ENCODE results near the gene ALPG. TPM values are rescaled to one million over a fixed set of nuclear protein-coding genes. Genes with fewer than 3 reads are reported as not detected.

The ALPG gene
- total and polyA plus RNA-seq, 2 of the 13 experiments (the other 11 are each of a cell fraction or from before 2014, with no cell fraction given): not detected

GRCh38 chr2:232402518-232402917 is 4.1 kb upstream of the ALPG start:
- Histone ChIP-seq H3K27me3 (ENCODE audit: control insufficient read depth in 1 of 2, insufficient read depth in 2 of 2, low read length in 2 of 2) (peaks cover 0 to 10% of the 10 kb centered on the region in 2 experiments; a peak in 4 of 5 replicates), H4K20me1 (ENCODE audit: insufficient read depth, low read length) (no peaks in the 10 kb centered on the region), H3K9ac (ENCODE audit: insufficient read depth, low read depth, low read length) (no peak overlapping the region), H3K4me2 (ENCODE audit: low read depth, low read length) (no peak overlapping the region), H2AFZ (ENCODE audit: low read length) (no peak overlapping the region), H3K4me3 (replicated peaks in 1 of 3; ENCODE audit: insufficient read depth in 1 of 3, low read depth in 2 of 3, low read length in 3 of 3) (no peak overlapping the region), H3K27ac (ENCODE audit: extremely low read length, insufficient read depth, low read length) (no peak overlapping the region), H3K36me3 (replicated peaks in 1 of 2; ENCODE audit: control insufficient read depth in 1 of 2, insufficient read depth in 2 of 2, low read length in 2 of 2) (no peaks in the 10 kb centered on the region), H3K9me3 (ENCODE audit: low read length) (no peaks in the 10 kb centered on the region), H3K4me1 (ENCODE audit: insufficient read depth, low read length) (peaks cover 7% of the 10 kb centered on the region), H3K79me2 (ENCODE audit: insufficient read depth, low read length) (no peaks in the 10 kb centered on the region)
- TF ChIP-seq, protein P1, sequence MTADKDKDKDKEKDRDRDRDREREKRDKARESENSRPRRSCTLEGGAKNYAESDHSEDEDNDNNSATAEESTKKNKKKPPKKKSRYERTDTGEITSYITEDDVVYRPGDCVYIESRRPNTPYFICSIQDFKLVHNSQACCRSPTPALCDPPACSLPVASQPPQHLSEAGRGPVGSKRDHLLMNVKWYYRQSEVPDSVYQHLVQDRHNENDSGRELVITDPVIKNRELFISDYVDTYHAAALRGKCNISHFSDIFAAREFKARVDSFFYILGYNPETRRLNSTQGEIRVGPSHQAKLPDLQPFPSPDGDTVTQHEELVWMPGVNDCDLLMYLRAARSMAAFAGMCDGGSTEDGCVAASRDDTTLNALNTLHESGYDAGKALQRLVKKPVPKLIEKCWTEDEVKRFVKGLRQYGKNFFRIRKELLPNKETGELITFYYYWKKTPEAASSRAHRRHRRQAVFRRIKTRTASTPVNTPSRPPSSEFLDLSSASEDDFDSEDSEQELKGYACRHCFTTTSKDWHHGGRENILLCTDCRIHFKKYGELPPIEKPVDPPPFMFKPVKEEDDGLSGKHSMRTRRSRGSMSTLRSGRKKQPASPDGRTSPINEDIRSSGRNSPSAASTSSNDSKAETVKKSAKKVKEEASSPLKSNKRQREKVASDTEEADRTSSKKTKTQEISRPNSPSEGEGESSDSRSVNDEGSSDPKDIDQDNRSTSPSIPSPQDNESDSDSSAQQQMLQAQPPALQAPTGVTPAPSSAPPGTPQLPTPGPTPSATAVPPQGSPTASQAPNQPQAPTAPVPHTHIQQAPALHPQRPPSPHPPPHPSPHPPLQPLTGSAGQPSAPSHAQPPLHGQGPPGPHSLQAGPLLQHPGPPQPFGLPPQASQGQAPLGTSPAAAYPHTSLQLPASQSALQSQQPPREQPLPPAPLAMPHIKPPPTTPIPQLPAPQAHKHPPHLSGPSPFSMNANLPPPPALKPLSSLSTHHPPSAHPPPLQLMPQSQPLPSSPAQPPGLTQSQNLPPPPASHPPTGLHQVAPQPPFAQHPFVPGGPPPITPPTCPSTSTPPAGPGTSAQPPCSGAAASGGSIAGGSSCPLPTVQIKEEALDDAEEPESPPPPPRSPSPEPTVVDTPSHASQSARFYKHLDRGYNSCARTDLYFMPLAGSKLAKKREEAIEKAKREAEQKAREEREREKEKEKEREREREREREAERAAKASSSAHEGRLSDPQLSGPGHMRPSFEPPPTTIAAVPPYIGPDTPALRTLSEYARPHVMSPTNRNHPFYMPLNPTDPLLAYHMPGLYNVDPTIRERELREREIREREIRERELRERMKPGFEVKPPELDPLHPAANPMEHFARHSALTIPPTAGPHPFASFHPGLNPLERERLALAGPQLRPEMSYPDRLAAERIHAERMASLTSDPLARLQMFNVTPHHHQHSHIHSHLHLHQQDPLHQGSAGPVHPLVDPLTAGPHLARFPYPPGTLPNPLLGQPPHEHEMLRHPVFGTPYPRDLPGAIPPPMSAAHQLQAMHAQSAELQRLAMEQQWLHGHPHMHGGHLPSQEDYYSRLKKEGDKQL (CRISPR knock-in tag; IDR thresholded peaks at IDR 0.05; ENCODE audit: low read depth): no peak
- TF ChIP-seq, protein P2, sequence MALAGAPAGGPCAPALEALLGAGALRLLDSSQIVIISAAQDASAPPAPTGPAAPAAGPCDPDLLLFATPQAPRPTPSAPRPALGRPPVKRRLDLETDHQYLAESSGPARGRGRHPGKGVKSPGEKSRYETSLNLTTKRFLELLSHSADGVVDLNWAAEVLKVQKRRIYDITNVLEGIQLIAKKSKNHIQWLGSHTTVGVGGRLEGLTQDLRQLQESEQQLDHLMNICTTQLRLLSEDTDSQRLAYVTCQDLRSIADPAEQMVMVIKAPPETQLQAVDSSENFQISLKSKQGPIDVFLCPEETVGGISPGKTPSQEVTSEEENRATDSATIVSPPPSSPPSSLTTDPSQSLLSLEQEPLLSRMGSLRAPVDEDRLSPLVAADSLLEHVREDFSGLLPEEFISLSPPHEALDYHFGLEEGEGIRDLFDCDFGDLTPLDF (CRISPR knock-in tag; IDR thresholded peaks at IDR 0.05): no peak
- TF ChIP-seq POLR2AphosphoS5 (IDR thresholded peaks at IDR 0.05; ENCODE audit: low read depth, low read length) (no peak), GRHL1 (CRISPR knock-in tag; conservative IDR thresholded peaks at IDR 0.05) (no peak), SOX5 (CRISPR knock-in tag; IDR thresholded peaks at IDR 0.05; ENCODE audit: borderline replicate concordance) (no peak), TCF7 (IDR thresholded peaks at IDR 0.05; ENCODE audit: low read depth) (no peak), RXRB (CRISPR knock-in tag; IDR thresholded peaks at IDR 0.05; ENCODE audit: borderline replicate concordance) (no peak)
- BruUV-seq (replicated peaks): no TSS peak
- ATAC-seq (no peak), FAIRE-seq (no peak), DNase-seq (ENCODE audit: low spot score) (no peak)
- ChIA-PET POLR2A (no interaction called here), CTCF (ENCODE audit: low intra/inter-chr PET ratio, low total read pairs) (no interaction called here)
- in situ Hi-C loops (cut with HindIII; ENCODE audit: extremely low pct_ligation_motif_present, low pct_unique_long_range_greater_than_20kb): no loop called here
- 41% methylated on average over 3 of the region's 3 CpGs for WGBS (ENCODE audit: low lambda C conversion rate)
- intact Hi-C loops (cut with micrococcal nuclease; ENCODE audit: unreplicated experiment): no loop called here

Data from HepG2 (cell line).